DOHH2 (cell line): ENCODE data around the gene KIR3DL2.

Experiments used
- EZH2phosphoT487 ChIP-seq: fragments of 200-600 bp; sonication (generic); IDR thresholded peaks from 2 replicates; pipeline ENCODE4 v1.6.1; 2017; ENCODE audit warnings: borderline replicate concordance, mild to moderate bottlenecking, antibody characterized with exemption, low read length, moderate library complexity, mixed read lengths
- TF ChIP-seq, protein P1 (sequence below): fragments of 200-600 bp; sonication (generic); IDR thresholded peaks from one replicate; pipeline ENCODE4 v1.5.1; 2014; ENCODE audit warnings: antibody characterized with exemption, mild to moderate bottlenecking, low read depth, low read length; ENCODE audit not compliant: poor library complexity, severe bottlenecking

- TF ChIP-seq, protein P1, sequence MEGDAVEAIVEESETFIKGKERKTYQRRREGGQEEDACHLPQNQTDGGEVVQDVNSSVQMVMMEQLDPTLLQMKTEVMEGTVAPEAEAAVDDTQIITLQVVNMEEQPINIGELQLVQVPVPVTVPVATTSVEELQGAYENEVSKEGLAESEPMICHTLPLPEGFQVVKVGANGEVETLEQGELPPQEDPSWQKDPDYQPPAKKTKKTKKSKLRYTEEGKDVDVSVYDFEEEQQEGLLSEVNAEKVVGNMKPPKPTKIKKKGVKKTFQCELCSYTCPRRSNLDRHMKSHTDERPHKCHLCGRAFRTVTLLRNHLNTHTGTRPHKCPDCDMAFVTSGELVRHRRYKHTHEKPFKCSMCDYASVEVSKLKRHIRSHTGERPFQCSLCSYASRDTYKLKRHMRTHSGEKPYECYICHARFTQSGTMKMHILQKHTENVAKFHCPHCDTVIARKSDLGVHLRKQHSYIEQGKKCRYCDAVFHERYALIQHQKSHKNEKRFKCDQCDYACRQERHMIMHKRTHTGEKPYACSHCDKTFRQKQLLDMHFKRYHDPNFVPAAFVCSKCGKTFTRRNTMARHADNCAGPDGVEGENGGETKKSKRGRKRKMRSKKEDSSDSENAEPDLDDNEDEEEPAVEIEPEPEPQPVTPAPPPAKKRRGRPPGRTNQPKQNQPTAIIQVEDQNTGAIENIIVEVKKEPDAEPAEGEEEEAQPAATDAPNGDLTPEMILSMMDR, result no peak
- no peak for TF ChIP-seq EZH2phosphoT487
Observed at GRCh38 chr19:54902061-54902460, 51.8 kb downstream of the KIR3DL2 start.
